GM18861 (cell line): Measurements from ENCODE around the gene N4BP2.
A peak's percentile ranks its signal among the peaks of the same experiment; 100 is the strongest.
"Not testable (repeated sequence)": the region's sequence is repeated elsewhere in the genome, so short reads cannot be mapped to it uniquely, and the experiment has no call there.

Experiments
- ATAC-seq: cut with Tn5 transposase; IDR thresholded peaks from one replicate; pipeline ENCODE4 v1.9.1; 2021; ENCODE audit not compliant: unreplicated experiment

N4BP2 gene

DNA sequence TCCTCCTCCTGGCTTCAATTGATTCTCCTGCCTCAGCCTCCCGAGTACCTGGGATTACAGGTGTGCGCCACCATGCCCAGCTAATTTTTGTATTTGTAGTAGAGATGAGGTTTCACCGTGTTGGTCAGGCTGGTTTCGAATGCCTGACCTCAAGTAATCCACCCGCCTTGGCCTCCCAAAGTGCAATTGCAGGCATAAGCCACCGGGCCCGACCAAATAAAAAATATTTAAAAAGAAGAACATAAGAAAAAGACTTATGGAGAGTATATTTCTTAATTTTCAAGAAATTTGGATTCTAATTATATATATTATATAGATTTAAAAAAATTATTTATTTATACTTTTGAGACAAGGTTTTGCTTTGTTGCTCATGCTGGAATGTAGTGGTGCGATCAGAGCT is 29.8 kb downstream of the N4BP2 start:
- ATAC-seq: no peak

GRCh38 chr4:40087799-40088366 is 31.2 kb downstream of the N4BP2 start:
- no peak for ATAC-seq

- not testable (repeated sequence) for ATAC-seq
These were observed 36.8 kb downstream of the N4BP2 start for GRCh38 chr4:40093400-40093799.

DNA sequence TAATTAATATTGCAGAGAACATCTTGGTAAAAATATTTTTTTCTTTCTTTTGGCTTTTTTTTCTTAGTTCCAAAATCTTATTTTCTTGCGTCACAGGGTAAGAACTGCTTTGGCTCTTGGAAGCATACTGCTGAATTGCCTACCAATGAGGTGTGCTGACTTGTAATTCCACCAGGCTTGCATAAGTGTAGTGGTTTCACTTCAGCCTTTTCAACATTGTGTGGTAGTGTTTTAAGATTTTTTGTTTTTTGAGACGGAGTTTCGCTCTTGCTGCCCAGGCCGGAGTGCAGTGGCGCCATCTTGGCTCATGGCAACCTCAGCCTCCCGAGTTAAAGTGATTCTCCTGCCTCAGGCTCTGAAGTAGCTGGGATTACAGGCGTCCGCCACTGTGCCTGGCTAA is 42.4 kb downstream of the N4BP2 start:
- ATAC-seq: no peak

GRCh38 chr4:40107150-40107549 is 50.5 kb downstream of the N4BP2 start:
- ATAC-seq: not testable (repeated sequence)

- ATAC-seq: no peak
These were observed 55.6 kb downstream of the N4BP2 start for GRCh38 chr4:40112027-40112792.

GRCh38 chr4:40114206-40114605 is 57.6 kb downstream of the N4BP2 start:
- no peak for ATAC-seq

DNA sequence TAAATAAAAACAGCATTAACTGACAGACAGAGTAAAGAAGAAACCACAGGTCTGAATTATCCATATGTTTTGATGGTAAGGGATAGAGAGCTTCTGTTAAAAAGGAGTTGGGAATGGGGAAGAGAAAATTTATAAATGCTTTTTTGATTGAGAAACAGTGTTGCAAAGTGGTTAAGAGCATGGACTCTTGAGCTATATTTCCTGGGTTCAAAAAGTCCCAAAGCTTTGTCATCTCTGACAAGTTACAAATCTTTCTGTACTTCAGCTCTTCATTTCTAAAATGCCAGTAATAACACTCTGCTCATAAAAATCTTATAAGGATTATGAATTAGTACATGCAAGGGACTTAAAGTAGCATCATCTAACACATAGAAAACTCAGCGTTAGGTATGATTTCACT is 62.2 kb downstream of the N4BP2 start:
- ATAC-seq: no peak

DNA sequence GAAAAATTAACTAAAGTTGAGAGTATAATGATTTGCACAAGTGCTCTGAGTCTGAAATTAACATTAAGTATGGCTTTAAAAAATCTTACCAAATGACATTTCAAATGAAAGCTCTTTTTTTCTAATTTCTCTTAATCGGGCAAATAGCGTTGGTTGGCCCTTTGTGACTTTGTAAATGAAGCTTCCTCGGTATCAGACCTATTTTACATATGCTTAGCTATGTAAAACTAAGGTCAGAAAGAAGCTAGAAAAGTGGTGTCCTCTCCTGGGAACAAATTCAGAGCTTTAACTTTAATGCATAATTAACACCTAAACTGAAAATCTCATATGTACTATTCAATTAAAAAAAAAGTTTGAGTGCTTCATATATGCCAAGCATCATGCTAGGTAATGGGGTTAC is 62.7 kb downstream of the N4BP2 start:
- ATAC-seq: no peak

DNA sequence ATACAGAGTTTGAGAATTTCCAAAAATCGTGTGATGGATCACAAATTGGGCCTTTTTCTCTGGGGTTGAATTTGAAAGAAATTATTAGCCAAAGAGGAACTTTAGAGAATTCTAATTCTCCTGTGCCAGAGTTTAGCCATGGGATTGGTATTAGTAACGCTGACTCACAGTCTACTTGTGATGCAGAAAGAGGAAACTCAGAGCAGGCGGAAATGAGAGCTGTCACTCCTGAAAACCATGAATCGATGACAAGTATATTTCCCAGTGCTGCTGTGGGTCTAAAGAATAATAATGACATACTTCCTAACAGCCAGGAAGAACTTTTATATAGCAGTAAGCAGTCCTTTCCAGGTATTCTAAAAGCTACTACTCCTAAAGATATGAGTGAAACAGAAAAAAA is 64.9 kb downstream of the N4BP2 start:
- ATAC-seq: peak; percentile 72

- no peak for ATAC-seq
These were observed 66.3 kb downstream of the N4BP2 start for GRCh38 chr4:40122941-40123340.

- no peak for ATAC-seq
These were observed 68.0 kb downstream of the N4BP2 start for GRCh38 chr4:40124690-40125089.

- no peak for ATAC-seq
These were observed 73.9 kb downstream of the N4BP2 start for GRCh38 chr4:40130401-40131036.

GRCh38 chr4:40132816-40133215 is 76.2 kb downstream of the N4BP2 start:
- ATAC-seq: no peak

DNA sequence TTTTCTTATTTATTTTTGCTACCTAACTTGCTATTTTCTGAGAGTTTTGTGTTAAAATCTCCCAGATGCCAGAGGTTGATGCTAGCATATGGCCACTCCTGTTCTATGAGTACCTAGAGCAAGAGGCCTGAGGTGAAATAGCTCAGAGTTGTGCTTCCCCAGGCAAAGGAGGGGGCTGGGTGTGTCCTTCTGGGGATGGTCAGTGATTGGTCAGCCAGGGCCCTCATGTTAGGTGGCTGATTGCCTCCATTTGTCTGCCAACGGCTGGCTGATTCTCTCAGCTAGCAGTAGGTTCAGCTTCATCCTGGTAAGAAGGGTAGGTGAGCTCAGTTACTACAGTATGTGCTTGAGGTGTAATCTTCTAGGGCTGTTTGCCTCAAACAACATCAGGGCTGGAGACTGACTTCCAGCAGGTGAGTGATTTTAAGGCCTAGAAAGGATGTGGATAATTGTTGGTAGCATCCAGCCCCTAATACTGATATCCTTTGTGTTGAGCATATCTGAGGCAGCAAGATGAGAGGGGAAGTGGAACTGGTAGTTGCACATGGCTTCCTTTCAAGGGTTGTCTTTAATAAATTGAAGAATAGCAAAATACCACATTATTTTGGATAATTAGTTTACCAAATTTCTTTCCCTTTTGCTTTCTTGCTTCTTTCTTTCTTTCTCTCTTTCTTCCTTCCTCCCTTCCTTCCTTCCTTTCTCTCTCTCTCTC is 77.7 kb downstream of the N4BP2 start:
- no peak for ATAC-seq

GRCh38 chr4:40136202-40136601 is 79.6 kb downstream of the N4BP2 start:
- ATAC-seq: not testable (repeated sequence)

GRCh38 chr4:40140196-40140595 is 83.5 kb downstream of the N4BP2 start:
- no peak for ATAC-seq

DNA sequence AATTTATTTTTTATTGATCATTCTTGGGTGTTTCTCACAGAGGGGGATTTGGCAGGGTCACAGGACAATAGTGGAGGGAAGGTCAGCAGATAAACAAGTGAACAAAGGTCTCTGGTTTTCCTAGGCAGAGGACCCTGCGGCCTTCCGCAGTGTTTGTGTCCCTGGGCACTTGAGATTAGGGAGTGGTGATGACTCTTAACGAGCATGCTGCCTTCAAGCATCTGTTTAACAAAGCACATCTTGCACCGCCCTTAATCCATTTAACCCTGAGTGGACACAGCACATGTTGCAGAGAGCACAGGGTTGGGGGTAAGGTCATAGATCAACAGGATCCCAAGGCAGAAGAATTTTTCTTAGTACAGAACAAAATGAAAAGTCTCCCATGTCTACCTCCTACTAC is 83.9 kb downstream of the N4BP2 start:
- ATAC-seq: not testable (repeated sequence)

DNA sequence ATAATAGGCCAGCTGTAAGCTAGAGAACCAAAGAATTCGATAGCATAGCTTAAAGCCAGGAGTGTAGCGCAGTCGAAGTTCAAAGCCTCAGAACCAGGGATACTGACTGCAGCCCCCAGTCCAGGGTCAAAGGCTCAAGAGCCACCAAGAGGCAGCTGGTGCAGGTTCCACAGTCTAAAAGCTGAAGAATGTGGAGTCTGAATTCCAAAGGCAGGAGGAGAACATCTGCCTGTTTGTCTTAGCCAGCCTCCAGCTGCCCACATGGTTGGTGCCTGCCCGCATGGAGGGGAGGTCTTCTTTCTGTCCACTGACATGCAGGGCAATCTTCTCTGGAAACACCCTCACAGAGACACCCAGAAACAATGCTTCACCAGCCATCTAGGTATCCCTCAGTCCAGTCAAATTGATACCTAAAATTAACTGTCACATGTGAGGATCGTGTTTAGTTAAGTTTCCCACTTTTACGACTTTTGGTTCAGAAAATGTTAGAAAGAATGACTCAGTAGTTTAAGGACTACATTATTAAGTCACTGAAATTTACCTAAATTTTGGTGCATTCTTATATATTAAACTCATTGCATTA is 87.4 kb downstream of the N4BP2 start:
- ATAC-seq: no peak

- no peak for ATAC-seq
These were observed 88.1 kb downstream of the N4BP2 start for GRCh38 chr4:40144716-40145115.

DNA sequence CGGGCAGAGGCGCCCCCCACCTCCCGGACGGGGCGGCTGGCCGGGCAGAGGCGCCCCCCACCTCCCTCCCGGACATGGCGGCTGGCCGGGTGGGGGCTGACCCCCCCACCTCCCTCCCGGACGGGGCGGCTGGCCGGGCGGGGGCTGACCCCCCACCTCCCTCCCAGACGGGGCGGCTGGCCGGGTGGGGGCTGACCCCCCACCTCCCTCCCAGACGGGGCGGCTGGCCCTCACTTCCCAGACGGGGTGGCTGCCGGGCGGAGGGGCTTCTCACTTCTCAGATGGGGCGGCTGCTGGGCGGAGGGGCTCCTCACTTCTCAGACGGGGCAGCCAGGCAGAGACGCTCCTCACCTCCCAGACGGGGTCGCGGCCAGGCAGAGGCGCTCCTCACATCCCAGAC is 90.8 kb downstream of the N4BP2 start:
- ATAC-seq: not testable (repeated sequence)
